ENCODE data around the gene KRTAP16-1. TPM values are rescaled to one million over a fixed set of nuclear protein-coding genes. Genes with fewer than 3 reads are reported as not detected.

Gene KRTAP16-1
- total and polyA plus RNA-seq, 4 donors, result not detected

GRCh38 chr17:41335747-41336146 is 26.6 kb upstream of the KRTAP16-1 start:
- DNase-seq (no peak), ATAC-seq (ENCODE audit: insufficient read depth, low FRiP score) (no peak)
- H3K4me1 ChIP-seq (ENCODE audit: control insufficient read depth in 5 of 5, insufficient read depth in 5 of 5, low read length in 5 of 5), result peaks cover 0 to 11% (median 0%) of the 10 kb centered on the region in 5 donors
- WGBS, 2 donors, result 100% methylated on average over 1 of the region's 1 CpG
- no peaks in the 10 kb centered on the region for H3K36me3 ChIP-seq (ENCODE audit: control insufficient read depth in 4 of 4, insufficient read depth in 4 of 4, low read length in 4 of 4)
- peaks cover 0 to 3% (median 0%) of the 10 kb centered on the region in 4 donors for H3K9me3 ChIP-seq (ENCODE audit: control insufficient read depth in 4 of 4, insufficient read depth in 3 of 4, low read length in 3 of 4)
- no peak overlapping the region for H3K27ac ChIP-seq (ENCODE audit: low read depth in 1 of 2, low read length in 1 of 2)
- TF ChIP-seq CTCF (IDR thresholded peaks at IDR 0.05; ENCODE audit: control extremely low read depth, extremely low read depth), result no peak
- H3K9ac ChIP-seq (ENCODE audit: insufficient read depth in 1 of 2, low read length in 2 of 2), result no peak overlapping the region
- no peaks in the 10 kb centered on the region for H3K27me3 ChIP-seq (ENCODE audit: control insufficient read depth in 3 of 3, insufficient read depth in 3 of 3, low read length in 2 of 3)
- H3K4me3 ChIP-seq, result no peak overlapping the region

GRCh38 chr17:41334385-41335305 is 25.5 kb upstream of the KRTAP16-1 start:
- Histone ChIP-seq H3K27me3 (ENCODE audit: control insufficient read depth in 3 of 3, insufficient read depth in 3 of 3, low read length in 2 of 3) (no peaks in the 10 kb centered on the region), H3K9ac (ENCODE audit: insufficient read depth in 1 of 2, low read length in 2 of 2) (no peak overlapping the region), H3K4me1 (ENCODE audit: control insufficient read depth in 5 of 5, insufficient read depth in 5 of 5, low read length in 5 of 5) (peaks cover 0 to 14% (median 0%) of the 10 kb centered on the region in 5 donors), H3K9me3 (ENCODE audit: control insufficient read depth in 4 of 4, insufficient read depth in 3 of 4, low read length in 3 of 4) (peaks cover 0 to 3% (median 0%) of the 10 kb centered on the region in 4 donors), H3K27ac (ENCODE audit: low read depth in 1 of 2, low read length in 1 of 2) (no peak overlapping the region), H3K4me3 (no peak overlapping the region), H3K36me3 (ENCODE audit: control insufficient read depth in 4 of 4, insufficient read depth in 4 of 4, low read length in 4 of 4) (no peaks in the 10 kb centered on the region)
- 75 to 79% methylated on average over 6 of the region's 6 CpGs for WGBS, 2 donors
- no peak for TF ChIP-seq CTCF (IDR thresholded peaks at IDR 0.05; ENCODE audit: control extremely low read depth, extremely low read depth)
- DNase-seq, result no peak
- no peak for ATAC-seq (ENCODE audit: insufficient read depth, low FRiP score)

GRCh38 chr17:41333836-41334235 is 24.7 kb upstream of the KRTAP16-1 start:
- no peak for DNase-seq
- Histone ChIP-seq H3K36me3 (ENCODE audit: control insufficient read depth in 4 of 4, insufficient read depth in 4 of 4, low read length in 4 of 4) (no peaks in the 10 kb centered on the region), H3K27me3 (ENCODE audit: control insufficient read depth in 3 of 3, insufficient read depth in 3 of 3, low read length in 2 of 3) (no peaks in the 10 kb centered on the region), H3K4me3 (no peak overlapping the region), H3K27ac (ENCODE audit: low read depth in 1 of 2, low read length in 1 of 2) (no peak overlapping the region), H3K4me1 (ENCODE audit: control insufficient read depth in 5 of 5, insufficient read depth in 5 of 5, low read length in 5 of 5) (peaks cover 0 to 14% (median 0%) of the 10 kb centered on the region in 5 donors), H3K9ac (ENCODE audit: insufficient read depth in 1 of 2, low read length in 2 of 2) (no peak overlapping the region), H3K9me3 (ENCODE audit: control insufficient read depth in 4 of 4, insufficient read depth in 3 of 4, low read length in 3 of 4) (peaks cover 0 to 2% (median 0%) of the 10 kb centered on the region in 4 donors)
- no peak for ATAC-seq (ENCODE audit: insufficient read depth, low FRiP score)
- WGBS, 2 donors, result 91 to 93% methylated on average over 3 of the region's 3 CpGs
- TF ChIP-seq CTCF (IDR thresholded peaks at IDR 0.05; ENCODE audit: control extremely low read depth, extremely low read depth), result no peak

Measured in lung (tissue), 12 donors.